HAP-1 (cell line): Measurements from ENCODE around the gene TMEM88.

ENCODE experiments used
- DNase-seq, 2 experiments: peaks; one replicate each; pipeline ENCODE4 v3.0.0-alpha.2; 2016 to 2020; ENCODE audit warnings: low spot score in 2 of 2
- H3K27me3 ChIP-seq: fragments of 250-450 bp; sonication (Bioruptor Pico); 2 replicates; pipeline ENCODE4 v1.5.1; 2020; ENCODE audit warnings: low read depth, mild to moderate bottlenecking, moderate library complexity
- H3K36me3 ChIP-seq: fragments of 250-450 bp; sonication (Bioruptor Pico); replicated peaks from 2 replicates; pipeline ENCODE4 v1.5.1; 2020; ENCODE audit warnings: mild to moderate bottlenecking
- H3K4me1 ChIP-seq: fragments of 250-450 bp; sonication (Bioruptor Pico); 2 replicates; pipeline ENCODE4 v1.5.1; 2020; ENCODE audit warnings: mild to moderate bottlenecking
- H3K4me3 ChIP-seq: fragments of 250-450 bp; sonication (Bioruptor Pico); 2 replicates; pipeline ENCODE4 v1.5.1; 2020; ENCODE audit warnings: mild to moderate bottlenecking, moderate library complexity
- H3K9me3 ChIP-seq: fragments of 250-450 bp; sonication (Bioruptor Pico); 2 replicates; pipeline ENCODE4 v1.5.1; 2020; ENCODE audit warnings: mild to moderate bottlenecking, moderate library complexity
- in situ Hi-C: fragments of 300-500 bp; cut with MboI; formaldehyde crosslinking; loops from 3 replicates; pipeline ENCODE4 v1.14.3; 2020; ENCODE audit warnings: low sequenced_read_pairs, inconsistent platforms, mixed read lengths

TMEM88 gene

GRCh38 chr17:7851438-7852261 lies 3.2 kb upstream of the TMEM88 start:
- DNase-seq, result peak; percentile 90 to 96

GRCh38 chr17:7852262-7852670 lies 2.6 kb upstream of the TMEM88 start:
- Histone ChIP-seq H3K4me3 (no peak overlapping the region), H3K4me1 (peaks cover 16% of the 10 kb centered on the region), H3K9me3 (no peaks in the 10 kb centered on the region), H3K36me3 (peaks cover 39% of the 10 kb centered on the region), H3K27me3 (no peaks in the 10 kb centered on the region)
- in situ Hi-C loops, result no loop called here
- no peak for DNase-seq

More at GRCh38 chr17:7851438-7852261, 3.2 kb upstream of the TMEM88 start:
- H3K4me1 ChIP-seq, result peaks cover 16% of the 10 kb centered on the region
- H3K4me3 ChIP-seq, result peak overlapping the region; percentile 17
- no peaks in the 10 kb centered on the region for H3K9me3 ChIP-seq
- in situ Hi-C loops, result no loop called here
- peaks cover 39% of the 10 kb centered on the region for H3K36me3 ChIP-seq
- no peaks in the 10 kb centered on the region for H3K27me3 ChIP-seq

GRCh38 chr17:7852919-7853690 lies 1.8 kb upstream of the TMEM88 start:
- Histone ChIP-seq H3K4me1 (peaks cover 17% of the 10 kb centered on the region), H3K9me3 (no peaks in the 10 kb centered on the region), H3K4me3 (no peak overlapping the region), H3K36me3 (peaks cover 38% of the 10 kb centered on the region), H3K27me3 (no peaks in the 10 kb centered on the region)
- DNase-seq, result no peak
- in situ Hi-C loops, result no loop called here

GRCh38 chr17:7853691-7854038 lies 1.2 kb upstream of the TMEM88 start:
- H3K36me3 ChIP-seq, result peaks cover 38% of the 10 kb centered on the region
- in situ Hi-C loops, result no loop called here

GRCh38 chr17:7854078-7854777 lies 638 bp upstream of the TMEM88 start:
- Histone ChIP-seq H3K4me3 (no peak overlapping the region), H3K36me3 (peaks cover 39% of the 10 kb centered on the region), H3K9me3 (no peaks in the 10 kb centered on the region), H3K4me1 (peaks cover 24% of the 10 kb centered on the region), H3K27me3 (no peaks in the 10 kb centered on the region)
- in situ Hi-C loops, result no loop called here
- DNase-seq, result no peak

More at GRCh38 chr17:7853691-7854038, 1.2 kb upstream of the TMEM88 start:
- peaks cover 22% of the 10 kb centered on the region for H3K4me1 ChIP-seq
- no peak overlapping the region for H3K4me3 ChIP-seq
- H3K9me3 ChIP-seq, result no peaks in the 10 kb centered on the region
- no peaks in the 10 kb centered on the region for H3K27me3 ChIP-seq
- no peak for DNase-seq

GRCh38 chr17:7855660-7856010 lies 769 bp downstream of the TMEM88 start:
- H3K9me3 ChIP-seq, result no peaks in the 10 kb centered on the region
- no peak for DNase-seq
- H3K4me3 ChIP-seq, result peak overlapping the region; percentile 63
- no peaks in the 10 kb centered on the region for H3K27me3 ChIP-seq
- peaks cover 24% of the 10 kb centered on the region for H3K4me1 ChIP-seq
- peaks cover 35% of the 10 kb centered on the region for H3K36me3 ChIP-seq
- in situ Hi-C loops, result no loop called here

- in situ Hi-C loops, result no loop called here
- peaks cover 23% of the 10 kb centered on the region for H3K4me1 ChIP-seq
- DNase-seq, result peak in 1 of 2 experiments; percentile 67
- H3K4me3 ChIP-seq, result peak overlapping the region; percentile 63
- H3K36me3 ChIP-seq, result peaks cover 29% of the 10 kb centered on the region
- no peaks in the 10 kb centered on the region for H3K9me3 ChIP-seq
- H3K27me3 ChIP-seq, result no peaks in the 10 kb centered on the region
Observed at GRCh38 chr17:7856011-7856810, 1.3 kb downstream of the TMEM88 start.

- peaks cover 20% of the 10 kb centered on the region for H3K36me3 ChIP-seq
- peaks cover 19% of the 10 kb centered on the region for H3K4me1 ChIP-seq
- DNase-seq, result peak; percentile 98 to 99
- no peaks in the 10 kb centered on the region for H3K9me3 ChIP-seq
- in situ Hi-C loops, result no loop called here
- peak within 1 kb of the TSS; percentile 63 for H3K4me3 ChIP-seq
- no peaks in the 10 kb centered on the region for H3K27me3 ChIP-seq
Observed at GRCh38 chr17:7856811-7857712, 2.2 kb downstream of the TMEM88 start, which contains the start of gene NAA38. Gene NAA38 (minus strand): TSS chr17:7857559. CDS start chr17:7857463, 96 bp downstream.

- peaks cover 22% of the 10 kb centered on the region for H3K4me1 ChIP-seq
- H3K9me3 ChIP-seq, result no peaks in the 10 kb centered on the region
- no peaks in the 10 kb centered on the region for H3K27me3 ChIP-seq
- DNase-seq, result peak; percentile 93
- in situ Hi-C loops, result no loop called here
- H3K4me3 ChIP-seq, result peak within 1 kb of the TSS; percentile 63
- H3K36me3 ChIP-seq, result peaks cover 12% of the 10 kb centered on the region
Observed at GRCh38 chr17:7857713-7858521, 3.1 kb downstream of the TMEM88 start, which contains the start of gene CYB5D1. Gene CYB5D1 (plus strand): TSS chr17:7858003. CDS start chr17:7858135, 132 bp downstream.

- in situ Hi-C loops, result no loop called here
- peak; percentile 61 to 76 for DNase-seq
- peaks cover 14% of the 10 kb centered on the region for H3K36me3 ChIP-seq
Observed at GRCh38 chr17:7858522-7858810, 3.6 kb downstream of the TMEM88 start.

GRCh38 chr17:7859028-7859427 lies 4.2 kb downstream of the TMEM88 start:
- H3K4me1 ChIP-seq, result peaks cover 27% of the 10 kb centered on the region
- H3K4me3 ChIP-seq, result peak overlapping the region; percentile 63; the same call in 1 of the 2 replicates
- in situ Hi-C loops, result no loop called here
- H3K36me3 ChIP-seq, result peaks cover 20% of the 10 kb centered on the region
- H3K9me3 ChIP-seq, result no peaks in the 10 kb centered on the region
- DNase-seq, result no peak
- H3K27me3 ChIP-seq, result no peaks in the 10 kb centered on the region

More at GRCh38 chr17:7858522-7858810, 3.6 kb downstream of the TMEM88 start:
- Histone ChIP-seq H3K4me3 (peak overlapping the region; percentile 63), H3K9me3 (no peaks in the 10 kb centered on the region), H3K27me3 (no peaks in the 10 kb centered on the region), H3K4me1 (peaks cover 27% of the 10 kb centered on the region)
